Measurements from ENCODE around the gene NUP42.

DNA sequence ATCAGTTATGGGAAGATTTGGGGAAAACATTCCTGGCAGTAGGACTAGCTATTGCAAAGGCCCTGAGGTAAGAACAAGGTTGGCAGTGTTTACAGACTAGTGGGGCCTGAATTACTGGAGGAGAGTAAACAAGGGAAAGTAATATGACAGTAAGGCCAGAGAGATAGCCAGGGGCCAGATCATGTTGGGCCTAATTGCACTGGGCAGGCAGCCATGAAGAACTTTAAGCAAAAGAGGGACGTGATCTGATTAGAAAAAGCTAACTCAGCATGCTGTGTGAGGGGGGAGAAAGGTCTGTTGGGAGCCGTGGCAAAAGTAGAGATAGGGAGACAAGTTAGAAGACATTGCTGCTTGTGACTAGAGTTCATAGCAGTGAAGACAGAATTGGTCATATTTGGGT lies 9.2 kb downstream of the NUP42 start:
- TF ChIP-seq ZNF274 (IDR thresholded peaks at IDR 0.05; ENCODE audit: low read depth, low read length) (no peak), YY1 (IDR thresholded peaks at IDR 0.05; ENCODE audit: insufficient read depth, insufficient read length) (no peak)

Data from NT2/D1 (cell line).